ENCODE results near the gene NUBPL. TPM values are rescaled to one million over a fixed set of nuclear protein-coding genes. Genes with fewer than 3 reads are reported as not detected.

NUBPL gene
- total RNA-seq, 4 donors from 2014 or later = 1.9 to 45.2 (median 11.6) TPM

DNA sequence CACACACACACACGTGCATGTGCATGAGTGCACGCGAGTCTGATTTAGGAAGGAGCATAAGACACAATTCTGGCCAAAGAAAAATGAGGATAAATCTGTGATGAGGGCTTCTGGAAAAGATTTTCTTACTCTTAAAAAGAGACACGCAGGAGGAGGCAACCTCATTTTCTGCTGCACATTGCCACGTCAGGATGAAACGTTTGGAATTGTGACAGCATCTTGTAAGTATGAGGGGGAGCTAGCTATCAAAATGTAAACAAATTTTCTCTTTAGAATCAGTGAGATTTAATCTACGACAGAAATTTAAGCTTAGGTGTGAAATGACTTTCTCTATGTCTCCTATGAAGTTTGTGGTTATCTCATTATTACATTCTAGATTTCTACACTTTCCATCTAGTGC, 31.1 kb upstream of the NUBPL start:
- DNase-seq = no peak
- Histone ChIP-seq H3K9me3 (no peaks in the 10 kb centered on the region), H3K27ac (no peak overlapping the region), H3K27me3 (no peaks in the 10 kb centered on the region), H3K4me1 (peaks cover 0 to 4% (median 0%) of the 10 kb centered on the region in 4 donors), H3K4me3 (no peak overlapping the region), H3K36me3 (no peaks in the 10 kb centered on the region)
- intact Hi-C loops (cut with DNase I; ENCODE audit: low total_unique reads) = no loop called here
- no peak for TF ChIP-seq POLR2AphosphoS5 (IDR thresholded peaks at IDR 0.05)
- TF ChIP-seq EP300 (IDR thresholded peaks at IDR 0.05; ENCODE audit: low read depth) = no peak
- TF ChIP-seq POLR2A (IDR thresholded peaks at IDR 0.05) = no peak
- TF ChIP-seq, protein P1, sequence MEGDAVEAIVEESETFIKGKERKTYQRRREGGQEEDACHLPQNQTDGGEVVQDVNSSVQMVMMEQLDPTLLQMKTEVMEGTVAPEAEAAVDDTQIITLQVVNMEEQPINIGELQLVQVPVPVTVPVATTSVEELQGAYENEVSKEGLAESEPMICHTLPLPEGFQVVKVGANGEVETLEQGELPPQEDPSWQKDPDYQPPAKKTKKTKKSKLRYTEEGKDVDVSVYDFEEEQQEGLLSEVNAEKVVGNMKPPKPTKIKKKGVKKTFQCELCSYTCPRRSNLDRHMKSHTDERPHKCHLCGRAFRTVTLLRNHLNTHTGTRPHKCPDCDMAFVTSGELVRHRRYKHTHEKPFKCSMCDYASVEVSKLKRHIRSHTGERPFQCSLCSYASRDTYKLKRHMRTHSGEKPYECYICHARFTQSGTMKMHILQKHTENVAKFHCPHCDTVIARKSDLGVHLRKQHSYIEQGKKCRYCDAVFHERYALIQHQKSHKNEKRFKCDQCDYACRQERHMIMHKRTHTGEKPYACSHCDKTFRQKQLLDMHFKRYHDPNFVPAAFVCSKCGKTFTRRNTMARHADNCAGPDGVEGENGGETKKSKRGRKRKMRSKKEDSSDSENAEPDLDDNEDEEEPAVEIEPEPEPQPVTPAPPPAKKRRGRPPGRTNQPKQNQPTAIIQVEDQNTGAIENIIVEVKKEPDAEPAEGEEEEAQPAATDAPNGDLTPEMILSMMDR (IDR thresholded peaks at IDR 0.05) = no peak
- 42 to 62% methylated on average over 7 of the region's 7 CpGs for WGBS, 2 donors (ENCODE audit: low coverage in 1 of 2)
- in situ Hi-C loops (cut with MboI; ENCODE audit: low pct_ligation_motif_present in 1 of 4, low pct_unique_long_range_greater_than_20kb in 1 of 4, low sequenced_read_pairs in 3 of 4) = no loop called here

DNA sequence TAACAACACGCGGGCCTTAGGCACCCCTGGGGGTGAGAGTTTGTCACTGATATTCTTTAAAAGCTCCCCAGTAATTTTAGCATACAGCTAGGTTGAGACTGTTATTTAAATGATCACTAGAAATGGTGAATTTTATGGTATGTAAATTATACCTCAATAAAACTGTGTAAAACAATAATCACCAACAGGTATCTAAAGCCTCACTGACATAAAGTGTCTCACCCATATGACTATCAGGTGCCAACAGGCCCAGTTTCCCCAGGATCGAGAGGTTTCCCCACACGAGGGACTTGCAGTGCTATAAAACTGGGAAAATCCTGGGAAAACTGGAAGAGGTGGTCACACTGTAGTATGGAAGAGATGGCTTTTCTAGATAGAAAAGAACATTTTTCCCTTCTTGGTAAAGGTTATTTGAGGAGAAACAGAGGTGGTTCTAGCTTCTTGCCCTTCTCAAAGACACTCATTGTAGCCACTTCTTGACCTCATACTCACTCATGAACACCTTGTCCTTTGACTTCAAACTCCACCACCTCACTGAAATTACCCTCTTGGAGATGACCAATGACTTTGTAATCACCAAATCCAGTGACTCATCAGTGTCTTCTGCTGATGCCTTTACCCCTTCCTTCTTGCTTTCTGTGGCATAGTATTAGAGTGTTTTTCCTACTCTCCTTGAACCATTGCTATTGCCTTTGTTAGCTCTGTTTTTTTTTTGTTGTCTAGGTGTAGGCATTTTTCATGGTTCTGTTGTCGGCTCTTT, 24.8 kb upstream of the NUBPL start:
- Histone ChIP-seq H3K4me3 (no peak overlapping the region), H3K9me3 (no peaks in the 10 kb centered on the region), H3K27me3 (no peaks in the 10 kb centered on the region), H3K27ac (no peak overlapping the region), H3K36me3 (no peaks in the 10 kb centered on the region), H3K4me1 (peaks cover 0 to 7% (median 2%) of the 10 kb centered on the region in 4 donors)
- in situ Hi-C loops (cut with MboI; ENCODE audit: low pct_ligation_motif_present in 1 of 4, low pct_unique_long_range_greater_than_20kb in 1 of 4, low sequenced_read_pairs in 3 of 4) = no loop called here
- TF ChIP-seq, protein P1 (IDR thresholded peaks at IDR 0.05) = no peak
- no peak for TF ChIP-seq POLR2AphosphoS5 (IDR thresholded peaks at IDR 0.05)
- intact Hi-C loops (cut with DNase I; ENCODE audit: low total_unique reads) = no loop called here
- 68 to 74% methylated on average over 3 to 5 of the region's 5 CpGs for WGBS, 2 donors (ENCODE audit: low coverage in 1 of 2)
- peak; percentile 15 for DNase-seq

DNA sequence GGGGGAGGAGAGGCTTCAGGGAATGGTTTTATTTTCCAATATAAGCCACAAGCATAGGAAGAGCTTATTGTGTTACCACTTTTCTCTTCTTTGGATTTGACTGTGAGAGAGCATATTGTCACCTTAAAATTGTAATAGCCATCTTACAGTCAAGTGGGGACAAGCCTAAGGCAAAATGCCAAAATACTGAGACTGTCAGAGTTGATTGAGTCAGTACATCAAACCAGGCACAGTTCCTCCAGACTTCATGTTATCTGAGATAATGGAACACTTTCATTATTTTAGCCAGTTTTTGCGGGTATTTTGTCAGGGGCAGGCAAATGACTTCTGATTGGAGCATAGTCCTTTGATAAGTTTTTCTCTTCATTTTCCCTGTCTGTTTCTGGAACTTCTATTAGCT, 19.5 kb upstream of the NUBPL start:
- intact Hi-C loops (cut with DNase I; ENCODE audit: low total_unique reads) = no loop called here
- WGBS, 2 donors (ENCODE audit: low coverage in 1 of 2) = 69 to 97% methylated on average over 1 of the region's 1 CpG

GRCh38 chr14:31543969-31544799, 17.0 kb upstream of the NUBPL start:
- in situ Hi-C loops (cut with MboI; ENCODE audit: low pct_ligation_motif_present in 1 of 4, low pct_unique_long_range_greater_than_20kb in 1 of 4, low sequenced_read_pairs in 3 of 4) = no loop called here
- DNase-seq = no peak
- intact Hi-C loops (cut with DNase I; ENCODE audit: low total_unique reads) = no loop called here
- Histone ChIP-seq H3K4me1 (no peaks in the 10 kb centered on the region), H3K27ac (no peak overlapping the region), H3K4me3 (no peak overlapping the region), H3K36me3 (no peaks in the 10 kb centered on the region), H3K27me3 (no peaks in the 10 kb centered on the region), H3K9me3 (no peaks in the 10 kb centered on the region)
- WGBS, 2 donors (ENCODE audit: low coverage in 1 of 2) = 56 to 67% methylated on average over 3 to 5 of the region's 5 CpGs
- no peak for TF ChIP-seq POLR2A (IDR thresholded peaks at IDR 0.05)
- TF ChIP-seq, protein P1 (IDR thresholded peaks at IDR 0.05) = peak in 2 of 5 experiments; percentile 13 to 18

More for the DNA sequence above, 19.5 kb upstream of the NUBPL start:
- TF ChIP-seq POLR2A (IDR thresholded peaks at IDR 0.05) (no peak), POLR2AphosphoS5 (IDR thresholded peaks at IDR 0.05) (no peak)
- Histone ChIP-seq H3K27ac (no peak overlapping the region), H3K4me3 (no peak overlapping the region), H3K27me3 (no peaks in the 10 kb centered on the region), H3K4me1 (no peaks in the 10 kb centered on the region), H3K36me3 (no peaks in the 10 kb centered on the region), H3K9me3 (no peaks in the 10 kb centered on the region)
- no peak for DNase-seq
- in situ Hi-C loops (cut with MboI; ENCODE audit: low pct_ligation_motif_present in 1 of 4, low pct_unique_long_range_greater_than_20kb in 1 of 4, low sequenced_read_pairs in 3 of 4) = no loop called here
